ENCODE results near the gene SUN1. TPM values are rescaled to one million over a fixed set of nuclear protein-coding genes. Genes with fewer than 3 reads are reported as not detected.
"Not testable (repeated sequence)": the region's sequence is repeated elsewhere in the genome, so short reads cannot be mapped to it uniquely, and the experiment has no call there.

SUN1 gene
- total RNA-seq, 1 donor from 2014 or later = 186 TPM

GRCh38 chr7:867406-868188 is 35.3 kb downstream of the SUN1 start:
- intact Hi-C loops (cut with DNase I) = loop anchor here (1.0 to 5.0 kb wide), 5 partner anchors 9 to 355 kb away; partner anchors contain the start of gene GET4
- peak overlapping the region; percentile 92 to 95 for H3K27ac ChIP-seq
- TF ChIP-seq CTCF (IDR thresholded peaks at IDR 0.05) = peak in 2 of 3 experiments; percentile 18 to 21
- peaks cover 52 to 63% of the 10 kb centered on the region in 2 donors for H3K36me3 ChIP-seq
- H3K4me3 ChIP-seq = peak overlapping the region; percentile 32 to 37
- DNase-seq (ENCODE audit: low spot score in 2 of 2) = peak; percentile 63 to 94
- no peaks in the 10 kb centered on the region for H3K9me3 ChIP-seq
- H3K27me3 ChIP-seq = no peaks in the 10 kb centered on the region
- peaks cover 9 to 30% of the 10 kb centered on the region in 2 donors for H3K4me1 ChIP-seq

- no peaks in the 10 kb centered on the region for H3K27me3 ChIP-seq
- no peak for DNase-seq (ENCODE audit: low spot score in 2 of 2)
- peak overlapping the region; percentile 92 to 95 for H3K27ac ChIP-seq
- no peak for TF ChIP-seq CTCF (IDR thresholded peaks at IDR 0.05)
- peaks cover 9 to 32% of the 10 kb centered on the region in 2 donors for H3K4me1 ChIP-seq
- H3K9me3 ChIP-seq = no peaks in the 10 kb centered on the region
- intact Hi-C loops (cut with DNase I) = loop anchor here (5.0 kb wide), 2 partner anchors 266 to 356 kb away; no protein-coding TSS in a partner anchor
- H3K36me3 ChIP-seq = peaks cover 53 to 63% of the 10 kb centered on the region in 2 donors
- H3K4me3 ChIP-seq = no peak overlapping the region
These were observed 35.9 kb downstream of the SUN1 start for GRCh38 chr7:868189-868486.

- no peak overlapping the region for H3K4me3 ChIP-seq
- TF ChIP-seq CTCF (IDR thresholded peaks at IDR 0.05) = no peak
- intact Hi-C loops (cut with DNase I) = loop anchor here (5.0 kb wide), 2 partner anchors 267 to 357 kb away; no protein-coding TSS in a partner anchor
- no peaks in the 10 kb centered on the region for H3K9me3 ChIP-seq
- H3K36me3 ChIP-seq = peaks cover 41 to 62% of the 10 kb centered on the region in 2 donors
- no peaks in the 10 kb centered on the region for H3K27me3 ChIP-seq
- DNase-seq (ENCODE audit: low spot score in 2 of 2) = no peak
- peak overlapping the region; percentile 66 to 95 for H3K27ac ChIP-seq
- H3K4me1 ChIP-seq = peaks cover 9 to 35% of the 10 kb centered on the region in 2 donors
These were observed 37.1 kb downstream of the SUN1 start for GRCh38 chr7:869348-869747.

GRCh38 chr7:871900-872537 is 39.7 kb downstream of the SUN1 start:
- intact Hi-C loops (cut with DNase I) = loop anchor here (10.0 kb wide), 3 partner anchors 547 to 663 kb away; partner anchors contain the start of gene MAFK
- DNase-seq (ENCODE audit: low spot score in 2 of 2) = no peak
- H3K4me3 ChIP-seq = no peak overlapping the region
- TF ChIP-seq CTCF (IDR thresholded peaks at IDR 0.05) = no peak
- H3K27me3 ChIP-seq = no peaks in the 10 kb centered on the region
- H3K36me3 ChIP-seq = peaks cover 29 to 46% of the 10 kb centered on the region in 2 donors
- H3K9me3 ChIP-seq = no peaks in the 10 kb centered on the region
- H3K27ac ChIP-seq = peak overlapping the region; percentile 47 to 66
- H3K4me1 ChIP-seq = peaks cover 9 to 30% of the 10 kb centered on the region in 2 donors

- Histone ChIP-seq H3K36me3 (peaks cover 29 to 46% of the 10 kb centered on the region in 2 donors), H3K4me1 (peaks cover 3 to 24% of the 10 kb centered on the region in 2 donors), H3K27ac (peak overlapping the region; percentile 47 to 66)
- H3K9me3 ChIP-seq; H3K27me3 ChIP-seq; H3K4me3 ChIP-seq; DNase-seq (ENCODE audit: low spot score in 2 of 2): not testable (repeated sequence)
- intact Hi-C loops (cut with DNase I) = loop anchor here (1.0 to 10.0 kb wide), 4 partner anchors 86 to 662 kb away; partner anchors contain the start of gene MAFK
These were observed 40.4 kb downstream of the SUN1 start for GRCh38 chr7:872685-873084.

All from ascending aorta (tissue), 2 donors.